Neural cell (in vitro differentiated cells): ENCODE data around the gene PPM1A. TPM values are rescaled to one million over a fixed set of nuclear protein-coding genes. Genes with fewer than 3 reads are reported as not detected.

Source experiments
- H2AFZ ChIP-seq: fragments of 200-600, 300-800 bp; sonication (generic), shearing (Covaris generic); 2 replicates; pipeline ENCODE4 v1.6.0; 2014; ENCODE audit warnings: low read depth, mild to moderate bottlenecking, antibody characterized with exemption, low read length, moderate library complexity
- H3F3A ChIP-seq: fragments of 200-600 bp; shearing (Covaris generic); 2 replicates; pipeline ENCODE4 v1.6.1; 2016; ENCODE audit warnings: mild to moderate bottlenecking, moderate library complexity, mixed read lengths, antibody characterized with exemption, low read length; ENCODE audit not compliant: insufficient read depth, poor library complexity, severe bottlenecking
- H3K27ac ChIP-seq: fragments of 200-600, 300-800 bp; sonication (generic), shearing (Covaris generic); 2 replicates; pipeline ENCODE4 v1.5.1; 2014; ENCODE audit warnings: mild to moderate bottlenecking, low read length, moderate library complexity
- H3K27me3 ChIP-seq: fragments of 300-800, 200-600 bp; sonication (generic), shearing (Covaris generic); 2 replicates; pipeline ENCODE4 v1.6.0; 2014; ENCODE audit warnings: mild to moderate bottlenecking, low read depth, low read length, moderate library complexity; ENCODE audit not compliant: insufficient read depth
- H3K36me3 ChIP-seq: fragments of 300-800, 200-600 bp; sonication (generic), shearing (Covaris generic); 2 replicates; pipeline ENCODE4 v1.5.1; 2014; ENCODE audit warnings: mild to moderate bottlenecking, antibody characterized with exemption, low read length, moderate library complexity; ENCODE audit not compliant: insufficient read depth
- H3K4me2 ChIP-seq: fragments of 300-800, 200-600 bp; sonication (generic), shearing (Covaris generic); 2 replicates; pipeline ENCODE4 v1.6.0; 2014; ENCODE audit warnings: mild to moderate bottlenecking, low read length
- H3K4me3 ChIP-seq: fragments of 300-800, 200-600 bp; sonication (generic), shearing (Covaris generic); 2 replicates; pipeline ENCODE4 v1.5.1; 2014; ENCODE audit warnings: mild to moderate bottlenecking, low read length, moderate library complexity
- H3K79me2 ChIP-seq: fragments of 200-600 bp; shearing (Covaris generic); replicated peaks from 2 replicates; pipeline ENCODE4 v1.6.0; 2014; ENCODE audit warnings: mild to moderate bottlenecking, low read length, moderate library complexity; ENCODE audit not compliant: insufficient read depth
- H3K9ac ChIP-seq: fragments of 300-800, 200-600 bp; sonication (generic), shearing (Covaris generic); 2 replicates; pipeline ENCODE4 v1.6.1; 2016; ENCODE audit warnings: mild to moderate bottlenecking, low read length, mixed read lengths
- H3K9me2 ChIP-seq: fragments of 200-600 bp; shearing (Covaris generic); 2 replicates; pipeline ENCODE4 v1.6.1; 2016; ENCODE audit warnings: mild to moderate bottlenecking, low read length, mixed read lengths; ENCODE audit not compliant: insufficient read depth
- H3K9me3 ChIP-seq: fragments of 200-600, 300-800 bp; sonication (generic), shearing (Covaris generic); 2 replicates; pipeline ENCODE4 v1.6.1; 2016; ENCODE audit warnings: mild to moderate bottlenecking, mixed run types, low read length, moderate library complexity, mixed read lengths
- H4K20me1 ChIP-seq: fragments of 200-600 bp; shearing (Covaris generic); 2 replicates; pipeline ENCODE4 v1.6.1; 2016; ENCODE audit warnings: mild to moderate bottlenecking, mixed run types; ENCODE audit not compliant: insufficient read depth
- CTCF ChIP-seq: fragments of 450-650 bp; IDR thresholded peaks from 2 replicates; pipeline ENCODE4 v1.5.1; 2014; ENCODE audit warnings: antibody characterized with exemption, mild to moderate bottlenecking, moderate library complexity; ENCODE audit not compliant: poor library complexity, severe bottlenecking
- EP300 ChIP-seq: fragments of 450-650 bp; conservative IDR thresholded peaks from 2 replicates; pipeline ENCODE4 v1.6.1; 2014; ENCODE audit warnings: antibody characterized with exemption, mild to moderate bottlenecking, moderate library complexity; ENCODE audit not compliant: poor library complexity, severe bottlenecking
- EZH2 ChIP-seq: fragments of 200-600, 300-800 bp; shearing (Covaris generic), sonication (generic); IDR thresholded peaks from 2 replicates; pipeline ENCODE4 v1.6.1; 2014; ENCODE audit warnings: antibody characterized with exemption, low read length, borderline replicate concordance, mild to moderate bottlenecking; ENCODE audit not compliant: insufficient read depth, poor library complexity, severe bottlenecking
- MXI1 ChIP-seq: fragments of 450-650 bp; conservative IDR thresholded peaks from 2 replicates; pipeline ENCODE4 v1.6.1; 2014; ENCODE audit warnings: antibody characterized with exemption, mild to moderate bottlenecking; ENCODE audit not compliant: poor library complexity, severe bottlenecking
- POLR2AphosphoS5 ChIP-seq: IDR thresholded peaks from 2 replicates; pipeline ENCODE4 v1.6.1; 2012
- RAD21 ChIP-seq: fragments of 450-650 bp; conservative IDR thresholded peaks from 2 replicates; pipeline ENCODE4 v1.6.1; 2014; ENCODE audit warnings: antibody characterized with exemption, mild to moderate bottlenecking, moderate library complexity
- SMC3 ChIP-seq: fragments of 450-650 bp; conservative IDR thresholded peaks from 2 replicates; pipeline ENCODE4 v1.6.1; 2014; ENCODE audit warnings: antibody characterized with exemption, mild to moderate bottlenecking, moderate library complexity; ENCODE audit not compliant: poor library complexity
- TAF1 ChIP-seq: IDR thresholded peaks from 2 replicates; pipeline ENCODE4 v1.6.1; 2012; ENCODE audit warnings: low read depth
- polyA plus RNA-seq: library from polyadenylated mRNA; depleted of rRNA; stranded (reverse); fragments of >200 nt; gene quantifications from 2 replicates; pipeline ENCODE4 v1.2.3, GENCODE V29; 2014
- TF ChIP-seq, protein P1 (sequence below): IDR thresholded peaks from 2 replicates; pipeline ENCODE4 v1.6.1; 2012; ENCODE audit warnings: borderline replicate concordance

PPM1A gene
- polyA plus RNA-seq, 1 donor from 2014 or later, result 52.1 TPM

DNA sequence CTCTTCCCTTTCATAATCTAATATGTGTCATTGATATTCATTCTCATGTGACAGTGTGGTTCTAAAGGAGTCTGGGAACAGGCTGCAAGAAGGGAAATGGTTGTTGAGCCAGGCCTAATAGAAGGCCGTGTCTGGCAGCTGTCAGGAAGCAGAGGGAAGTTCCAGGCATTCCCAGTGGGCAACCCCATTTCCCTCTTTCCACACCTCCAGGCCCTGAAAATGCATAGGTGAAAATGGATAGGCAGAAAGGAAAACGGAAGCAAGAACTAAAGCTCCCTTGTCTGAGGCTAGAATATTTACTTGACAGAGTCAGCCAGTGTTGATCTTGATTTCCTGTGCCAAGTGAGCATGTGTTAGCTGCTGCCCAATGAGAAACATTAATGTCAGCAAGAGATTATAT, 97.7 kb downstream of the PPM1A start:
- Histone ChIP-seq H3K27me3 (peaks cover 42% of the 10 kb centered on the region), H3K27ac (no peak overlapping the region), H3K79me2 (no peaks in the 10 kb centered on the region), H3K9me3 (no peaks in the 10 kb centered on the region), H2AFZ (no peak overlapping the region), H3K9me2 (no peaks in the 10 kb centered on the region), H3K36me3 (no peaks in the 10 kb centered on the region), H3K4me2 (no peak overlapping the region), H4K20me1 (no peaks in the 10 kb centered on the region), H3K4me3 (no peak overlapping the region), H3K9ac (no peak overlapping the region), H3F3A (no peaks in the 10 kb centered on the region)
- TF ChIP-seq CTCF (no peak), SMC3 (no peak), MXI1 (no peak), POLR2AphosphoS5 (no peak), RAD21 (no peak), EP300 (no peak), TAF1 (no peak), EZH2 (no peak)
- TF ChIP-seq, protein P1, sequence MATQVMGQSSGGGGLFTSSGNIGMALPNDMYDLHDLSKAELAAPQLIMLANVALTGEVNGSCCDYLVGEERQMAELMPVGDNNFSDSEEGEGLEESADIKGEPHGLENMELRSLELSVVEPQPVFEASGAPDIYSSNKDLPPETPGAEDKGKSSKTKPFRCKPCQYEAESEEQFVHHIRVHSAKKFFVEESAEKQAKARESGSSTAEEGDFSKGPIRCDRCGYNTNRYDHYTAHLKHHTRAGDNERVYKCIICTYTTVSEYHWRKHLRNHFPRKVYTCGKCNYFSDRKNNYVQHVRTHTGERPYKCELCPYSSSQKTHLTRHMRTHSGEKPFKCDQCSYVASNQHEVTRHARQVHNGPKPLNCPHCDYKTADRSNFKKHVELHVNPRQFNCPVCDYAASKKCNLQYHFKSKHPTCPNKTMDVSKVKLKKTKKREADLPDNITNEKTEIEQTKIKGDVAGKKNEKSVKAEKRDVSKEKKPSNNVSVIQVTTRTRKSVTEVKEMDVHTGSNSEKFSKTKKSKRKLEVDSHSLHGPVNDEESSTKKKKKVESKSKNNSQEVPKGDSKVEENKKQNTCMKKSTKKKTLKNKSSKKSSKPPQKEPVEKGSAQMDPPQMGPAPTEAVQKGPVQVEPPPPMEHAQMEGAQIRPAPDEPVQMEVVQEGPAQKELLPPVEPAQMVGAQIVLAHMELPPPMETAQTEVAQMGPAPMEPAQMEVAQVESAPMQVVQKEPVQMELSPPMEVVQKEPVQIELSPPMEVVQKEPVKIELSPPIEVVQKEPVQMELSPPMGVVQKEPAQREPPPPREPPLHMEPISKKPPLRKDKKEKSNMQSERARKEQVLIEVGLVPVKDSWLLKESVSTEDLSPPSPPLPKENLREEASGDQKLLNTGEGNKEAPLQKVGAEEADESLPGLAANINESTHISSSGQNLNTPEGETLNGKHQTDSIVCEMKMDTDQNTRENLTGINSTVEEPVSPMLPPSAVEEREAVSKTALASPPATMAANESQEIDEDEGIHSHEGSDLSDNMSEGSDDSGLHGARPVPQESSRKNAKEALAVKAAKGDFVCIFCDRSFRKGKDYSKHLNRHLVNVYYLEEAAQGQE, result no peak

- Histone ChIP-seq H3K9ac (no peak overlapping the region), H3K36me3 (no peaks in the 10 kb centered on the region), H4K20me1 (no peaks in the 10 kb centered on the region), H3K4me2 (no peak overlapping the region), H3K27ac (no peak overlapping the region), H3K79me2 (no peaks in the 10 kb centered on the region), H3K27me3 (peaks cover 56% of the 10 kb centered on the region), H3K9me3 (no peaks in the 10 kb centered on the region), H3F3A (no peaks in the 10 kb centered on the region), H3K9me2 (no peaks in the 10 kb centered on the region), H3K4me3 (no peak overlapping the region), H2AFZ (no peak overlapping the region)
- TF ChIP-seq SMC3, result no peak
Measured at GRCh38 chr14:60348211-60348610, 99.2 kb downstream of the PPM1A start.

Other genes starting within 250 kb of the PPM1A start
- 117 TPM in 2 replicates for gene PCNX4, start 157.3 kb upstream of the PPM1A start, polyA plus RNA-seq
- 86.5 and 89.6 TPM in 2 replicates for gene DHRS7, start 83.8 kb upstream of the PPM1A start, polyA plus RNA-seq
- 0.12 TPM in 1 of 2 replicates, not detected in the other for gene C14orf39, start 236.8 kb downstream of the PPM1A start, polyA plus RNA-seq